WERI-Rb-1 (cell line): ENCODE measurements around the gene WDFY2.

ENCODE experiments used
- DNase-seq: peaks from one replicate; pipeline ENCODE4 v3.0.0-alpha.2; 2020
- H3K27ac ChIP-seq: fragments of 250-450 bp; sonication (Bioruptor Pico); 2 replicates; pipeline ENCODE4 v1.5.1; 2020; ENCODE audit warnings: mild to moderate bottlenecking, moderate library complexity
- H3K27me3 ChIP-seq: fragments of 250-450 bp; sonication (Bioruptor Pico); 2 replicates; pipeline ENCODE4 v1.5.1; 2021; ENCODE audit warnings: mild to moderate bottlenecking, low read depth, moderate library complexity; ENCODE audit not compliant: insufficient read depth, severe bottlenecking
- H3K36me3 ChIP-seq: fragments of 250-450 bp; sonication (Bioruptor Pico); 2 replicates; pipeline ENCODE4 v1.5.1; 2020; ENCODE audit warnings: mild to moderate bottlenecking, moderate library complexity
- H3K4me3 ChIP-seq: 2 replicates; pipeline ENCODE4 v1.5.1; 2011; ENCODE audit warnings: low read depth, mild to moderate bottlenecking, control low read depth, low read length
- H3K9me3 ChIP-seq: fragments of 250-450 bp; sonication (Bioruptor Pico); 2 replicates; pipeline ENCODE4 v1.5.1; 2021; ENCODE audit warnings: mild to moderate bottlenecking, moderate library complexity; ENCODE audit not compliant: severe bottlenecking
- TF ChIP-seq, protein P1 (sequence below): IDR thresholded peaks from 2 replicates; pipeline ENCODE4 v1.5.1; 2011; ENCODE audit warnings: low read depth, mild to moderate bottlenecking, control low read depth, inconsistent platforms, low read length

The WDFY2 gene

GRCh38 chr13:51585696-51586095, 1.4 kb downstream of the WDFY2 start:
- Histone ChIP-seq H3K4me3 (peak overlapping the region; percentile 81; the same call in 1 of the 2 replicates), H3K9me3 (no peaks in the 10 kb centered on the region), H3K27ac (no peak overlapping the region), H3K36me3 (no peaks in the 10 kb centered on the region), H3K27me3 (no peaks in the 10 kb centered on the region)
- DNase-seq: no peak
- TF ChIP-seq, protein P1, sequence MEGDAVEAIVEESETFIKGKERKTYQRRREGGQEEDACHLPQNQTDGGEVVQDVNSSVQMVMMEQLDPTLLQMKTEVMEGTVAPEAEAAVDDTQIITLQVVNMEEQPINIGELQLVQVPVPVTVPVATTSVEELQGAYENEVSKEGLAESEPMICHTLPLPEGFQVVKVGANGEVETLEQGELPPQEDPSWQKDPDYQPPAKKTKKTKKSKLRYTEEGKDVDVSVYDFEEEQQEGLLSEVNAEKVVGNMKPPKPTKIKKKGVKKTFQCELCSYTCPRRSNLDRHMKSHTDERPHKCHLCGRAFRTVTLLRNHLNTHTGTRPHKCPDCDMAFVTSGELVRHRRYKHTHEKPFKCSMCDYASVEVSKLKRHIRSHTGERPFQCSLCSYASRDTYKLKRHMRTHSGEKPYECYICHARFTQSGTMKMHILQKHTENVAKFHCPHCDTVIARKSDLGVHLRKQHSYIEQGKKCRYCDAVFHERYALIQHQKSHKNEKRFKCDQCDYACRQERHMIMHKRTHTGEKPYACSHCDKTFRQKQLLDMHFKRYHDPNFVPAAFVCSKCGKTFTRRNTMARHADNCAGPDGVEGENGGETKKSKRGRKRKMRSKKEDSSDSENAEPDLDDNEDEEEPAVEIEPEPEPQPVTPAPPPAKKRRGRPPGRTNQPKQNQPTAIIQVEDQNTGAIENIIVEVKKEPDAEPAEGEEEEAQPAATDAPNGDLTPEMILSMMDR: no peak

DNA sequence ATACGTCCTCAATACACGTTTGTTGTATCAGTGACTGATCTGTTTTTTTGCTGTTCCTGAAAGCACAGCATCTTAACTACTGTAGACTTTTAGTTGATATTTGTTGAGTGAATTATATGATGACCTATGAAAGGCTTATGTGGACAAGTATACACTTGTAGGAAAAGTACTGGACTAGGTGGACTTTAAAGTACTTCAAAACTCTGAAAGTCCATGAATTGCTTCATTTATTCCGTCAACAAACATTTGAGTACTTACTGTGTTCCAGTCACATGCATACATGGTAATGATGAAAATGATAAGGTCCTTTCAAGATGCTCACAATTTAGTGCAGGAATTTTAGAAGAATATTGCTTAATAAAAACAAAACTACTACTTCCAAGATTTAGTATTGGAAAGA, 3.1 kb downstream of the WDFY2 start:
- Histone ChIP-seq H3K27me3 (no peaks in the 10 kb centered on the region), H3K4me3 (no peak overlapping the region), H3K27ac (no peak overlapping the region), H3K9me3 (no peaks in the 10 kb centered on the region), H3K36me3 (no peaks in the 10 kb centered on the region)
- no peak for DNase-seq
- TF ChIP-seq, protein P1: no peak

- TF ChIP-seq, protein P1: no peak
- H3K27ac ChIP-seq: no peak overlapping the region
Measured at GRCh38 chr13:51588406-51588949, 4.2 kb downstream of the WDFY2 start.

DNA sequence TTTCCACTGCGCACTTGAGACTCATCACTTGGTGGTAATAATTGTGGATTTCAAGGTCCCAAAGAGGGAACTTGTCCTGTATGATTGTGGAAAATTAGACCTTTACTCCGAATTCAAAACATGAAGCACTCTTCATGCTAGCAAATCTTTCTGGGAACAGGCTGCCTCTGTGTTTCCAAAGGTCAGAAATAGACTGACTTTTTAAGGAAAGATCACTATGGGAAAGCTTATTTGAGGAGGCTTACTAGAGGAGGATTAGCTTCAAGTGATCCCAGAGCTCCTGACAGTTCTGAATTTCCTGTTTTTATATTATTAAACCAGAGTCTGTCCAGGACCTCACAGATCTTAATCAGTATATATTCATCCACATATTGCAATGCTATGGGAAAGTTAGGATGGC, 5.5 kb downstream of the WDFY2 start:
- no peak for DNase-seq
- no peaks in the 10 kb centered on the region for H3K27me3 ChIP-seq
- TF ChIP-seq, protein P1: no peak
- no peaks in the 10 kb centered on the region for H3K9me3 ChIP-seq
- no peak overlapping the region for H3K4me3 ChIP-seq
- H3K36me3 ChIP-seq: no peaks in the 10 kb centered on the region
- no peak overlapping the region for H3K27ac ChIP-seq

More at GRCh38 chr13:51588406-51588949, 4.2 kb downstream of the WDFY2 start:
- no peaks in the 10 kb centered on the region for H3K36me3 ChIP-seq
- DNase-seq: no peak
- no peaks in the 10 kb centered on the region for H3K9me3 ChIP-seq
- no peaks in the 10 kb centered on the region for H3K27me3 ChIP-seq
- no peak overlapping the region for H3K4me3 ChIP-seq

- H3K27ac ChIP-seq: no peak overlapping the region
- H3K9me3 ChIP-seq: no peaks in the 10 kb centered on the region
- TF ChIP-seq, protein P1: no peak
- no peaks in the 10 kb centered on the region for H3K36me3 ChIP-seq
- H3K4me3 ChIP-seq: no peak overlapping the region
- no peaks in the 10 kb centered on the region for H3K27me3 ChIP-seq
- no peak for DNase-seq
Measured at GRCh38 chr13:51590231-51590970, 6.1 kb downstream of the WDFY2 start.
